Neutrophil (primary cell): Measurements from ENCODE around the gene RPS23.
"Not testable (repeated sequence)": the region's sequence is repeated elsewhere in the genome, so short reads cannot be mapped to it uniquely, and the experiment has no call there.

Experiments
- H3K27ac ChIP-seq: fragments of 200-600 bp; sonication (generic); 2 replicates; pipeline ENCODE4 v1.5.1; 2016; ENCODE audit warnings: mild to moderate bottlenecking, moderate library complexity
- H3K27me3 ChIP-seq: fragments of 200-600 bp; sonication (generic); 2 replicates; pipeline ENCODE4 v1.6.0; 2016; ENCODE audit warnings: mild to moderate bottlenecking
- H3K36me3 ChIP-seq: fragments of 200-600 bp; sonication (generic); 2 replicates; pipeline ENCODE4 v1.5.1; 2017
- H3K4me1 ChIP-seq, 2 experiments: fragments of 200-600 bp in 1 of 2; sonication (generic) in 1 of 2; 1 replicate in 1 of 2; 2 replicates in 1 of 2; pipeline versions ENCODE4 v1.5.1 to v1.6.1; 2013 to 2016; ENCODE audit warnings: low read depth in 1 of 2, low read length in 1 of 2, mild to moderate bottlenecking in 1 of 2, moderate library complexity in 1 of 2; ENCODE audit not compliant: control insufficient read depth in 1 of 2, insufficient read depth in 1 of 2
- H3K4me3 ChIP-seq, 2 experiments: fragments of 200-600 bp in 1 of 2; sonication (generic) in 1 of 2; 1 replicate in 1 of 2; 2 replicates in 1 of 2; pipeline ENCODE4 v1.5.1; 2013 to 2016; ENCODE audit warnings: low read depth in 1 of 2, low read length in 1 of 2, mild to moderate bottlenecking in 1 of 2, moderate library complexity in 1 of 2
- H3K9me3 ChIP-seq: fragments of 200-600 bp; sonication (generic); 2 replicates; pipeline ENCODE4 v1.5.1; 2016
- CTCF ChIP-seq: fragments of 200-600 bp; sonication (generic); IDR thresholded peaks from 2 replicates; pipeline ENCODE4 v1.5.1; 2016; ENCODE audit warnings: antibody characterized with exemption

RPS23 gene

GRCh38 chr5:82277613-82277986 lies 554 bp downstream of the RPS23 start:
- peak overlapping the region; percentile 74 for H3K27ac ChIP-seq
- no peak for TF ChIP-seq CTCF
- H3K9me3 ChIP-seq, result no peaks in the 10 kb centered on the region
- no peaks in the 10 kb centered on the region for H3K27me3 ChIP-seq
- peak overlapping the region; percentile 80 to 94 for H3K4me3 ChIP-seq
- H3K4me1 ChIP-seq, result peaks cover 12 to 13% of the 10 kb centered on the region in 2 experiments
- peaks cover 23% of the 10 kb centered on the region for H3K36me3 ChIP-seq

GRCh38 chr5:82276800-82277612 lies 1.1 kb downstream of the RPS23 start:
- Histone ChIP-seq H3K4me1 (peaks cover 12 to 13% of the 10 kb centered on the region in 2 experiments), H3K27me3 (no peaks in the 10 kb centered on the region), H3K9me3 (no peaks in the 10 kb centered on the region), H3K4me3 (peak overlapping the region; percentile 80 to 94), H3K36me3 (peaks cover 23% of the 10 kb centered on the region), H3K27ac (no peak overlapping the region)
- no peak for TF ChIP-seq CTCF

GRCh38 chr5:82275216-82275664 lies 2.9 kb downstream of the RPS23 start:
- Histone ChIP-seq H3K4me3 (no peak overlapping the region), H3K4me1 (peaks cover 12 to 13% of the 10 kb centered on the region in 2 experiments), H3K36me3 (peaks cover 23% of the 10 kb centered on the region), H3K27ac (no peak overlapping the region), H3K27me3 (no peaks in the 10 kb centered on the region), H3K9me3 (no peaks in the 10 kb centered on the region)
- TF ChIP-seq CTCF, result no peak

GRCh38 chr5:82274343-82275211 lies 3.6 kb downstream of the RPS23 start:
- Histone ChIP-seq H3K9me3 (no peaks in the 10 kb centered on the region), H3K36me3 (peaks cover 23% of the 10 kb centered on the region), H3K27me3 (no peaks in the 10 kb centered on the region), H3K27ac (no peak overlapping the region), H3K4me1 (peaks cover 12 to 13% of the 10 kb centered on the region in 2 experiments), H3K4me3 (no peak overlapping the region)
- TF ChIP-seq CTCF, result no peak

- not testable (repeated sequence) for H3K4me3 ChIP-seq, H3K27me3 ChIP-seq, H3K4me1 ChIP-seq, H3K27ac ChIP-seq, H3K9me3 ChIP-seq
- H3K36me3 ChIP-seq, result peaks cover 23% of the 10 kb centered on the region
Observed at GRCh38 chr5:82273426-82273825, 4.7 kb downstream of the RPS23 start.

GRCh38 chr5:82272571-82273356 lies 5.4 kb downstream of the RPS23 start:
- not testable (repeated sequence) for H3K27me3 ChIP-seq, H3K4me1 ChIP-seq, H3K4me3 ChIP-seq, H3K9me3 ChIP-seq, H3K27ac ChIP-seq
- H3K36me3 ChIP-seq, result peaks cover 23% of the 10 kb centered on the region

GRCh38 chr5:82269363-82269762 lies 8.8 kb downstream of the RPS23 start:
- H3K36me3 ChIP-seq, H3K9me3 ChIP-seq, H3K27ac ChIP-seq, H3K4me3 ChIP-seq, H3K27me3 ChIP-seq, H3K4me1 ChIP-seq: not testable (repeated sequence)

GRCh38 chr5:82267297-82267933 lies 10.7 kb downstream of the RPS23 start:
- H3K9me3 ChIP-seq, H3K4me1 ChIP-seq, H3K27me3 ChIP-seq, H3K4me3 ChIP-seq, H3K36me3 ChIP-seq, H3K27ac ChIP-seq: not testable (repeated sequence)
